H1 (cell line): Measurements from ENCODE around the gene DTX2. TPM values are rescaled to one million over a fixed set of nuclear protein-coding genes. Genes with fewer than 3 reads are reported as not detected.
"Not testable (repeated sequence)": the region's sequence is repeated elsewhere in the genome, so short reads cannot be mapped to it uniquely, and the experiment has no call there.

ENCODE experiments used
- CTCF ChIA-PET: fragments of 300-600 bp; sonication (Branson Sonifier 250); formaldehyde crosslinking; loops from one replicate; lab custom pipeline; 2021; ENCODE audit not compliant: partially characterized antibody; lab: Charles Lee
- POLR2A ChIA-PET: fragments of 300-600 bp; sonication (Branson Sonifier 250); formaldehyde crosslinking; loops from one replicate; lab custom pipeline; 2021; ENCODE audit warnings: inconsistent platforms; ENCODE audit not compliant: partially characterized antibody; lab: Charles Lee
- DNase-seq, 2 experiments: peaks; one replicate each; pipeline versions ENCODE4 v3.0.0 to v3.0.0-alpha.2; 2010 to 2022; ENCODE audit warnings: low spot score in 2 of 2, low read depth in 1 of 2, mixed read lengths in 1 of 2
- FAIRE-seq: peaks from 2 replicates; lab custom pipeline; 2011; peaks lifted over from hg19 to GRCh38; lab: Jason Lieb, UNC
- H2AFZ ChIP-seq: 2 replicates; pipeline ENCODE4 v1.8.1; 2012; ENCODE audit warnings: low read length, inconsistent platforms
- H2AK5ac ChIP-seq: 2 replicates; pipeline ENCODE4 v1.6.1; 2013; ENCODE audit warnings: low read depth, low read length
- H2BK120ac ChIP-seq: replicated peaks from 2 replicates; pipeline ENCODE3; 2013; ENCODE audit warnings: low read depth, low read length, inconsistent platforms
- H2BK12ac ChIP-seq: 2 replicates; pipeline ENCODE4 v1.6.1; 2013; ENCODE audit warnings: low read depth, low read length
- H2BK15ac ChIP-seq: 2 replicates; pipeline ENCODE4 v1.6.1; 2013; ENCODE audit warnings: low read length
- H2BK20ac ChIP-seq: 2 replicates; pipeline ENCODE4 v1.6.1; 2013; ENCODE audit warnings: low read length
- H2BK5ac ChIP-seq: 2 replicates; pipeline ENCODE4 v1.6.1; 2013; ENCODE audit warnings: low read depth, low read length
- H3K14ac ChIP-seq: 2 replicates; pipeline ENCODE4 v1.6.1; 2013; ENCODE audit warnings: inconsistent platforms; ENCODE audit not compliant: insufficient read length
- H3K18ac ChIP-seq: 2 replicates; pipeline ENCODE4 v1.6.1; 2013; ENCODE audit warnings: low read length; ENCODE audit errors: extremely low read depth
- H3K23ac ChIP-seq: 2 replicates; pipeline ENCODE4 v1.6.1; 2013; ENCODE audit warnings: inconsistent platforms; ENCODE audit not compliant: insufficient read length
- H3K23me2 ChIP-seq: 2 replicates; pipeline ENCODE4 v1.6.1; 2013; ENCODE audit warnings: low read depth, low read length
- H3K27ac ChIP-seq: 2 replicates; pipeline ENCODE4 v1.6.1; 2011; ENCODE audit warnings: low read depth, low read length, inconsistent platforms
- H3K27me3 ChIP-seq, 4 experiments: replicated peaks in 1 of 4; 1 replicate in 1 of 4; 2 replicates in 3 of 4; pipeline versions ENCODE4 v1.6.1 to v1.8.1; 2011 to 2013; ENCODE audit warnings: low read length in 3 of 4, mild to moderate bottlenecking in 3 of 4, inconsistent platforms in 2 of 4, mixed read lengths in 2 of 4, moderate library complexity in 1 of 4; ENCODE audit not compliant: control insufficient read depth in 3 of 4, insufficient read depth in 3 of 4; ENCODE audit errors: extremely low read depth in 1 of 4
- H3K36me3 ChIP-seq, 4 experiments: 2 replicates each; pipeline versions ENCODE4 v1.6.1 to v1.8.1; 2011 to 2013; ENCODE audit warnings: mild to moderate bottlenecking in 4 of 4, low read length in 3 of 4, moderate library complexity in 2 of 4, control low read depth in 1 of 4, inconsistent platforms in 1 of 4; ENCODE audit not compliant: insufficient read depth in 4 of 4, control insufficient read depth in 2 of 4
- H3K4ac ChIP-seq: replicated peaks from 2 replicates; pipeline ENCODE3; 2013; ENCODE audit warnings: low read length, low read depth, mixed read lengths, inconsistent platforms; ENCODE audit not compliant: insufficient read length
- H3K4me1 ChIP-seq, 4 experiments: replicated peaks in 1 of 4; 1 replicate in 1 of 4; 2 replicates in 3 of 4; pipeline versions ENCODE4 v1.6.1 to v1.8.1; 2011 to 2013; ENCODE audit warnings: low read length in 3 of 4, inconsistent platforms in 2 of 4, mixed read lengths in 1 of 4; ENCODE audit not compliant: insufficient read depth in 4 of 4, control insufficient read depth in 3 of 4
- H3K4me2 ChIP-seq, 2 experiments: 2 replicates each; pipeline versions ENCODE4 v1.6.1 to v1.8.1; 2011 to 2013; ENCODE audit warnings: low read depth in 2 of 2, low read length in 2 of 2, control low read depth in 1 of 2, inconsistent platforms in 1 of 2, mild to moderate bottlenecking in 1 of 2; ENCODE audit not compliant: insufficient read depth in 1 of 2
- H3K4me3 ChIP-seq, 4 experiments: fragments of 200-600, 300-600 bp in 1 of 4; sonication (generic), shearing (Covaris generic), sonication (Bioruptor Twin) in 1 of 4; 2 replicates each; pipeline versions ENCODE4 v1.5.1 to v1.8.1; 2011 to 2016; ENCODE audit warnings: low read length in 4 of 4, low read depth in 3 of 4, control low read depth in 2 of 4, inconsistent platforms in 2 of 4, mild to moderate bottlenecking in 2 of 4, mixed read lengths in 1 of 4, moderate library complexity in 1 of 4; ENCODE audit not compliant: insufficient read depth in 2 of 4; ENCODE audit errors: extremely low read depth in 1 of 4
- H3K56ac ChIP-seq: replicated peaks from 2 replicates; pipeline ENCODE3; 2013; ENCODE audit warnings: low read depth, mild to moderate bottlenecking, mixed read lengths, low read length, inconsistent platforms; ENCODE audit not compliant: insufficient read length
- H3K79me1 ChIP-seq: 2 replicates; pipeline ENCODE4 v1.6.1; 2013; ENCODE audit warnings: low read depth, low read length, control low read depth
- H3K79me2 ChIP-seq, 2 experiments: 2 replicates each; pipeline versions ENCODE4 v1.6.1 to v1.8.1; 2012 to 2013; ENCODE audit warnings: low read length in 2 of 2, mild to moderate bottlenecking in 2 of 2, inconsistent platforms in 1 of 2; ENCODE audit not compliant: insufficient read depth in 2 of 2, control insufficient read depth in 1 of 2
- H3K9ac ChIP-seq, 4 experiments: replicated peaks in 1 of 4; 1 replicate in 1 of 4; 2 replicates in 3 of 4; pipeline versions ENCODE4 v1.6.1 to v1.8.1; 2011 to 2013; ENCODE audit warnings: low read depth in 3 of 4, low read length in 3 of 4, control low read depth in 2 of 4, mild to moderate bottlenecking in 2 of 4, moderate library complexity in 2 of 4, inconsistent platforms in 1 of 4; ENCODE audit errors: extremely low read depth in 1 of 4
- H3K9me3 ChIP-seq, 2 experiments: 2 replicates each; pipeline versions ENCODE4 v1.6.1 to v1.8.1; 2012 to 2013; ENCODE audit warnings: mild to moderate bottlenecking in 2 of 2, moderate library complexity in 2 of 2, control low read depth in 1 of 2, inconsistent platforms in 1 of 2, low read depth in 1 of 2, low read length in 1 of 2, mixed read lengths in 1 of 2; ENCODE audit not compliant: insufficient read depth in 2 of 2
- H4K20me1 ChIP-seq, 2 experiments: replicated peaks in 1 of 2; 2 replicates each; pipeline versions ENCODE3 to v1.8.1; 2011 to 2013; ENCODE audit warnings: inconsistent platforms in 2 of 2, low read length in 2 of 2, mild to moderate bottlenecking in 1 of 2; ENCODE audit not compliant: insufficient read depth in 2 of 2, control insufficient read depth in 1 of 2
- H4K5ac ChIP-seq: 2 replicates; pipeline ENCODE4 v1.6.1; 2013; ENCODE audit warnings: low read length, low read depth, mixed read lengths, inconsistent platforms; ENCODE audit not compliant: insufficient read length
- H4K8ac ChIP-seq: 2 replicates; pipeline ENCODE4 v1.8.0; 2013; ENCODE audit warnings: mild to moderate bottlenecking, moderate library complexity, low read length, inconsistent platforms; ENCODE audit not compliant: insufficient read depth; ENCODE audit errors: extremely low read depth
- H4K91ac ChIP-seq: replicated peaks from 2 replicates; pipeline ENCODE3; 2013; ENCODE audit warnings: low read length, mixed read lengths, inconsistent platforms; ENCODE audit not compliant: insufficient read length
- WGBS, 2 experiments: shearing (Covaris generic) in 1 of 2; methylation state at CpG; one replicate each; pipeline versions ENCODE4 v1.1.6 to v1.1.7; 2013 to 2015; ENCODE audit warnings: low lambda C conversion rate in 2 of 2, mixed read lengths in 2 of 2, inconsistent platforms in 1 of 2, low coverage in 1 of 2, missing lambda C conversion rate in 1 of 2; ENCODE audit not compliant: insufficient replicate concordance in 2 of 2, insufficient coverage in 1 of 2, insufficient read length in 1 of 2; ENCODE audit errors: extremely low coverage in 1 of 2, missing lambda C conversion rate in 1 of 2; 5-methylcytosine and 5-hydroxymethylcytosine counted together
- polyA plus RNA-seq, 7 experiments: library from polyadenylated mRNA; depleted of rRNA in 3 of 7; stranded (reverse) in 5 of 7; unstranded in 2 of 7; fragments of >200 nt in 5 of 7; fragments of 200-250 nt in 2 of 7; gene quantifications; 1 replicate in 5 of 7; 2 replicates in 1 of 7; 4 replicates in 1 of 7; pipeline versions ENCODE4 v1.2.1 to v1.2.3, GENCODE V29; 2011 to 2013; ENCODE audit warnings: missing spikeins in 2 of 7, mixed read lengths in 2 of 7
- total RNA-seq: library from RNA; stranded (reverse); fragmentation: NEBNext Ultra II Directional; extraction: Animal tissue kit (Norgen Biotek cat#: 25700); gene quantifications from 2 replicates; pipeline ENCODE4 v1.2.1, GENCODE V29; 2021

Gene DTX2
- total and polyA plus RNA-seq, 2 of the 8 experiments (the other 6 are each of a cell fraction or from before 2014, with no cell fraction given): 37.4 to 59.1 TPM

GRCh38 chr7:76443846-76444245, 17.7 kb upstream of the DTX2 start:
- H4K8ac ChIP-seq, H2BK15ac ChIP-seq, H3K9me3 ChIP-seq, H3K56ac ChIP-seq, H2BK5ac ChIP-seq, POLR2A ChIA-PET, H2AFZ ChIP-seq, H3K9ac ChIP-seq, H2AK5ac ChIP-seq, H3K4me1 ChIP-seq, H3K4ac ChIP-seq, CTCF ChIA-PET, H2BK12ac ChIP-seq, H2BK120ac ChIP-seq, H3K4me2 ChIP-seq, H3K23me2 ChIP-seq, H3K23ac ChIP-seq, H4K20me1 ChIP-seq, H2BK20ac ChIP-seq, H3K79me1 ChIP-seq, H3K36me3 ChIP-seq, H3K79me2 ChIP-seq, H4K91ac ChIP-seq, H3K4me3 ChIP-seq, H3K14ac ChIP-seq, H3K27ac ChIP-seq, H3K27me3 ChIP-seq, H4K5ac ChIP-seq, FAIRE-seq, H3K18ac ChIP-seq: not testable (repeated sequence)
- peak in 1 of 2 experiments; percentile 32 for DNase-seq
- 94% methylated on average over 6 of the region's 12 CpGs; no CpG with 5 or more reads in 1 of the 2 experiments for WGBS, 2 experiments

GRCh38 chr7:76445577-76446008, 15.9 kb upstream of the DTX2 start:
- H4K5ac ChIP-seq, H4K20me1 ChIP-seq, FAIRE-seq, H3K4me1 ChIP-seq, H3K23ac ChIP-seq, H2AFZ ChIP-seq, H3K18ac ChIP-seq, H3K9ac ChIP-seq, H3K27me3 ChIP-seq, H3K4me3 ChIP-seq, H2BK120ac ChIP-seq, H3K9me3 ChIP-seq, H3K56ac ChIP-seq, DNase-seq, H3K4me2 ChIP-seq, H3K27ac ChIP-seq, H3K14ac ChIP-seq, H2BK12ac ChIP-seq, H4K91ac ChIP-seq, H3K79me1 ChIP-seq, H2AK5ac ChIP-seq, H2BK5ac ChIP-seq, H3K79me2 ChIP-seq, H2BK15ac ChIP-seq, H3K36me3 ChIP-seq, POLR2A ChIA-PET, H2BK20ac ChIP-seq, H3K4ac ChIP-seq, H4K8ac ChIP-seq, H3K23me2 ChIP-seq: not testable (repeated sequence)
- 75% methylated on average over 4 of the region's 5 CpGs; no CpG with 5 or more reads in 1 of the 2 experiments for WGBS, 2 experiments
- CTCF ChIA-PET: interaction anchor here (0.7 kb wide), 1 partner anchor 163 kb away, joined by 3 read pairs; no protein-coding TSS in a partner anchor
